ENCODE results near the gene PVR.

DNA sequence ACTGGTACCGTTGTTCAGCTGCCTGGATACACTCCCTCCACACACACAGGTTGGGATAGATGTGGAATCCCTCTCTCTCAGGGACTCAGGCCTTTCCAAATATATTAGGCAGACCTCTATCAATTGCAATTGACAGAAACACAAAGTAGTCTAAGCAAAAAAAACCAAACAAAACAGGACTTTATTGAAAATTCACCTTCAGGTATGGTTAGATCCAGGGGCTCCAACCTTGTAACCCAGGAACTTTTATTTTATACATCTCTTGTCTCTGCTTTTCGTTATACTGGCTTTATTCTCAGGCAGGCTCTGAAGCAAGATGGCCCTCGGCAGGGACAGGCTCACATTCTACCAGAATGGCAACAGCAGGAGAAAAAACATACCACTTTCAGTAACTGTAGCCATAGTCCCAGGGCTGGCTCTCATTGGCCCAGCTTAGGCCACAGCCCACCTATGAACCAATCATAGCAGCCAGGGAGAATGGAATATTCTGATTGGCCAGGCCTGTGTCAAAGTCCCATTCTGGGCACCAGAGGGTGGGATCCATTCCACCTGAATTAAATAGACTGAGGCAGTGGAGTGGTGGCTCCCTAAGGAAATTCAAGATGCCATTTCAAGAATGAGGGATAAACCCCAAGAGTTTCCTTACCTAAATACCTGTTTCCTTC is 14.5 kb downstream of the PVR start:
- no peak for TF ChIP-seq CTCF (IDR thresholded peaks at IDR 0.05)
- TF ChIP-seq POLR2A (IDR thresholded peaks at IDR 0.05), result no peak
